SH-SY5Y (cell line): ENCODE results near the gene EPHA1.

ENCODE experiments used
- GATA2 ChIP-seq: IDR thresholded peaks from 2 replicates; pipeline ENCODE4 v1.6.1; 2011; ENCODE audit warnings: mild to moderate bottlenecking, low read depth, low read length
- GATA3 ChIP-seq: IDR thresholded peaks from 2 replicates; pipeline ENCODE4 v1.6.1; 2011; ENCODE audit warnings: low read depth, mild to moderate bottlenecking, low read length, moderate library complexity

DNA sequence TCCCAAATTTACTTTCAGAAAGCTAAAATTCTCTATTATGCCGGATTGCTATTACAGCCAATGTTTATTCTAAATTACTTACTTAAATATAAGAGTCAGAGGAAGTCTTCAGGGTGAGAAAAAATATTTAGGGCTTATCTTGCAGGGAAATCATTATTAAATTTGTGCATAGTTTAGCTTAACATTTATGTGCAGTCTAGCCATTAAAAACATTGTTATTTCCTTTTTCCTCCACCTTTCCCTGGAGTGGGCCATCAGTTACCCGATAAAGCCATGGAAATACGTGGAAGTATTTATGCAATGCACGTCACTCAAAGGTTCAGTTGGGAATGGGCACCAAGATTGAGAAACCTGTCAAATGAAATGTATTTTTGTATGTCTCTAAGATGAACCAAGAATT is 25.1 kb upstream of the EPHA1 start:
- TF ChIP-seq GATA2: no peak
- no peak for TF ChIP-seq GATA3
